ENCODE data around the gene MTMR3.

MTMR3 gene

GRCh38 chr22:29879753-29880152 is 3.2 kb upstream of the MTMR3 start:
- no peak overlapping the region for H2AFZ ChIP-seq (ENCODE audit: low read length)
- DNase-seq = no peak
- no peaks in the 10 kb centered on the region for H3K9me3 ChIP-seq (replicated peaks; ENCODE audit: insufficient read depth, low read length)

GRCh38 chr22:29882716-29883044 is 294 bp upstream of the MTMR3 start:
- Histone ChIP-seq H2AFZ (ENCODE audit: low read length) (no peak overlapping the region), H3K9me2 (replicated peaks; ENCODE audit: insufficient read depth, low read length) (no peaks in the 10 kb centered on the region), H3F3A (ENCODE audit: insufficient read depth, low read length) (no peaks in the 10 kb centered on the region), H3K9me3 (replicated peaks; ENCODE audit: insufficient read depth, low read length) (no peaks in the 10 kb centered on the region), H3K4me1 (ENCODE audit: low read length) (no peaks in the 10 kb centered on the region; the same call in 1 of the 2 replicates), H3K79me2 (ENCODE audit: low read length) (peaks cover 47% of the 10 kb centered on the region), H3K4me2 (ENCODE audit: low read depth, low read length) (peak overlapping the region; percentile 62), H3K27me3 (replicated peaks; ENCODE audit: insufficient read depth, low read length) (no peaks in the 10 kb centered on the region), H3K9ac (ENCODE audit: low read length) (no peak overlapping the region), H3K27ac (ENCODE audit: low read length) (no peak overlapping the region), H3K4me3 (ENCODE audit: low read length) (no peak overlapping the region), H3K36me3 (replicated peaks; ENCODE audit: insufficient read depth, low read length) (no peaks in the 10 kb centered on the region), H4K20me1 (ENCODE audit: insufficient read depth, low read length) (peaks cover 8% of the 10 kb centered on the region; the same call in 1 of the 2 replicates)
- no peak for TF ChIP-seq EZH2phosphoT487 (IDR thresholded peaks at IDR 0.05; ENCODE audit: low read length)
- TF ChIP-seq, protein P1, sequence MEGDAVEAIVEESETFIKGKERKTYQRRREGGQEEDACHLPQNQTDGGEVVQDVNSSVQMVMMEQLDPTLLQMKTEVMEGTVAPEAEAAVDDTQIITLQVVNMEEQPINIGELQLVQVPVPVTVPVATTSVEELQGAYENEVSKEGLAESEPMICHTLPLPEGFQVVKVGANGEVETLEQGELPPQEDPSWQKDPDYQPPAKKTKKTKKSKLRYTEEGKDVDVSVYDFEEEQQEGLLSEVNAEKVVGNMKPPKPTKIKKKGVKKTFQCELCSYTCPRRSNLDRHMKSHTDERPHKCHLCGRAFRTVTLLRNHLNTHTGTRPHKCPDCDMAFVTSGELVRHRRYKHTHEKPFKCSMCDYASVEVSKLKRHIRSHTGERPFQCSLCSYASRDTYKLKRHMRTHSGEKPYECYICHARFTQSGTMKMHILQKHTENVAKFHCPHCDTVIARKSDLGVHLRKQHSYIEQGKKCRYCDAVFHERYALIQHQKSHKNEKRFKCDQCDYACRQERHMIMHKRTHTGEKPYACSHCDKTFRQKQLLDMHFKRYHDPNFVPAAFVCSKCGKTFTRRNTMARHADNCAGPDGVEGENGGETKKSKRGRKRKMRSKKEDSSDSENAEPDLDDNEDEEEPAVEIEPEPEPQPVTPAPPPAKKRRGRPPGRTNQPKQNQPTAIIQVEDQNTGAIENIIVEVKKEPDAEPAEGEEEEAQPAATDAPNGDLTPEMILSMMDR (IDR thresholded peaks at IDR 0.05; ENCODE audit: low read length) = no peak
- TF ChIP-seq EZH2 (optimal IDR thresholded peaks at IDR 0.05; ENCODE audit: low read depth, low read length) = no peak
- no peak for DNase-seq

More at GRCh38 chr22:29879753-29880152, 3.2 kb upstream of the MTMR3 start:
- no peak overlapping the region for H3K27ac ChIP-seq (ENCODE audit: low read length)
- H3K36me3 ChIP-seq (replicated peaks; ENCODE audit: insufficient read depth, low read length) = no peaks in the 10 kb centered on the region
- H3K4me1 ChIP-seq (ENCODE audit: low read length) = no peaks in the 10 kb centered on the region; the same call in 1 of the 2 replicates
- no peak overlapping the region for H3K9ac ChIP-seq (ENCODE audit: low read length)
- H3K4me3 ChIP-seq (ENCODE audit: low read length) = no peak overlapping the region
- H3K79me2 ChIP-seq (ENCODE audit: low read length) = peaks cover 17% of the 10 kb centered on the region
- no peaks in the 10 kb centered on the region for H3K27me3 ChIP-seq (replicated peaks; ENCODE audit: insufficient read depth, low read length)
- TF ChIP-seq EZH2phosphoT487 (IDR thresholded peaks at IDR 0.05; ENCODE audit: low read length) (no peak), EZH2 (optimal IDR thresholded peaks at IDR 0.05; ENCODE audit: low read depth, low read length) (no peak)
- TF ChIP-seq, protein P1 (IDR thresholded peaks at IDR 0.05; ENCODE audit: low read length) = no peak
- H3K9me2 ChIP-seq (replicated peaks; ENCODE audit: insufficient read depth, low read length) = no peaks in the 10 kb centered on the region
- no peaks in the 10 kb centered on the region for H3F3A ChIP-seq (ENCODE audit: insufficient read depth, low read length)
- H4K20me1 ChIP-seq (ENCODE audit: insufficient read depth, low read length) = no peaks in the 10 kb centered on the region
- no peak overlapping the region for H3K4me2 ChIP-seq (ENCODE audit: low read depth, low read length)

DNA sequence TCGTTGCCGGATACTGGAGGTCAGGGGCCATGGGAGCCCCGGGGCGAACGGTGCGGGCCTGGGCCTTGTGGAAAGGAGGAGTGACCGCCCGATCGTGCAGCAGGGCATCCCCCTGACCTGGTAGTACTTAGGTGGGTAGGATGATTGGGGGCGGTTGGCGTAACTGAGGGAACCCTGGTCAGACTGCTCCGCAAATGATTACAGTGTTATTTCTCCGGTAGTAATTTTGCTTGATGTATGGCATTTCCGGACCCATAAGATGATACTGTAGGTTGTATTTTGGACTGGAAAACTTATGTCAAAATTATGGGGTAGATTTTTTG is 762 bp downstream of the MTMR3 start:
- Histone ChIP-seq H3K79me2 (ENCODE audit: low read length) (peaks cover 56% of the 10 kb centered on the region), H3K27ac (ENCODE audit: low read length) (no peak overlapping the region), H3K27me3 (replicated peaks; ENCODE audit: insufficient read depth, low read length) (no peaks in the 10 kb centered on the region), H4K20me1 (ENCODE audit: insufficient read depth, low read length) (peaks cover 8% of the 10 kb centered on the region; the same call in 1 of the 2 replicates), H3K4me3 (ENCODE audit: low read length) (peak overlapping the region; percentile 95), H3K9me2 (replicated peaks; ENCODE audit: insufficient read depth, low read length) (no peaks in the 10 kb centered on the region), H3K9ac (ENCODE audit: low read length) (peak overlapping the region; percentile 87), H3K9me3 (replicated peaks; ENCODE audit: insufficient read depth, low read length) (no peaks in the 10 kb centered on the region), H3K4me2 (ENCODE audit: low read depth, low read length) (peak overlapping the region; percentile 83), H3K4me1 (ENCODE audit: low read length) (no peaks in the 10 kb centered on the region; the same call in 1 of the 2 replicates), H3F3A (ENCODE audit: insufficient read depth, low read length) (no peaks in the 10 kb centered on the region), H2AFZ (ENCODE audit: low read length) (peak overlapping the region; percentile 93), H3K36me3 (replicated peaks; ENCODE audit: insufficient read depth, low read length) (no peaks in the 10 kb centered on the region)
- DNase-seq = no peak
- TF ChIP-seq, protein P1 (IDR thresholded peaks at IDR 0.05; ENCODE audit: low read length) = no peak; the same call in 1 of the 2 replicates
- no peak for TF ChIP-seq EZH2phosphoT487 (IDR thresholded peaks at IDR 0.05; ENCODE audit: low read length)
- no peak for TF ChIP-seq EZH2 (optimal IDR thresholded peaks at IDR 0.05; ENCODE audit: low read depth, low read length)

Data from MM.1S (cell line).